HG02678 (cell line): Measurements from ENCODE around the gene TBC1D22A.

Source experiments
- ATAC-seq: cut with Tn5 transposase; IDR thresholded peaks from one replicate; pipeline ENCODE4 v1.9.1; 2021; ENCODE audit warnings: mild to moderate bottlenecking, moderate library complexity; ENCODE audit not compliant: unreplicated experiment

The TBC1D22A gene

DNA sequence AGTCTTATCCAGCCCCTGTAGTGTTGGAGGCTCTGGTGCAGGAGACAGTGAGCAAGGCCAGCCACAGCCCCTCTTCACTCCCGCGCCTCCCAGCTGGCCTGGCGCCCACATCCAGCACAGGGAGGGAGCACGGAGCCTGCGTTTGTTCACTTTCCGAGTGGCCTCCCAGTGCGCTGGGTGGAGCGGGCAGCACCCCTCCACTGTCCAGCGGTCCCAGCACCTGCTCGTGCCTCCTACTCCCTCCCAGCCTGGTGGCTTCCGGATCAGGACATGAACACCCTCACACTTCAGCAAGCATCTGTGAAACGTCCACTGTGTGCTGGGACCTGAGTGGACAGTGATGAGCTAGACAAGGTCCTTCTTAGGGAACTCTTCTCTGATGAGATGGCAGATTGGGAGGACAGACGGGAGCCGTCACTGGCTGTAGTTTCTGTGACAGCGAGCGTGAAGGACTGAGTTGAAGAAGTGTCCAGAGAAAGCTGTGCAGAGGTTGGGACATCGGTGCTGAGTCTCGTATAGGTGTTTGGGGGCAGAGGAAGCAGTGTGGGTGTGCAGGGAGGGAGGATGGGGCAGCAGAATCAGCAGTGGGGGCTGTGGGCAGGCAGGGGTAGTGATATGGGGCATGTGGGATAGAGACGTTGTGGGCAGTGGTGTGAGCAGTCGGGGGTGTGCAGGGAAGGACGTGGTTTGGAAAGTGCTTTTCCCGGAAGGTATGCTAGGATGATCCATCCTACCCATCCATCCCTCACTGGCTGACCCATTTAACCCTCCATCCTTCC, 256.8 kb downstream of the TBC1D22A start:
- ATAC-seq: no peak

DNA sequence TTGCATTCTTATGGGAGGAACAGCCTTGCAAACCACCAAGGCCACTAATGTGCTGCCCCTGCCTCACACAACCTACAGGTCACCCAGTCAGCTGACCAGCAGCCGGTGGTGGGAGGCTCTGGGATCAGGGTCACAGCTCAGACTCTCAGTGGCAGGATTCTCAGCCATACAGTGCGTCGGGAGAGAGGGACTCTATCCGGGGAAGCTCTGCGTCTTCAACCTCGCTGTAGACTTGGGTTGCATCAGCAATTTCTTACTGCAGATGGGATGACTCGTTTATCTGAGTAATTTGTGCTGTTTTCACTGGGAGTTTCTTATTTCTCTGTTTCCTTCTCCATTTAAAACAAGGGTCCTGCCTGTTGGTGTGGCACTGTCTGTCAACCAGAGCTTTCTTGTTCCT, 257.7 kb downstream of the TBC1D22A start:
- ATAC-seq: no peak

DNA sequence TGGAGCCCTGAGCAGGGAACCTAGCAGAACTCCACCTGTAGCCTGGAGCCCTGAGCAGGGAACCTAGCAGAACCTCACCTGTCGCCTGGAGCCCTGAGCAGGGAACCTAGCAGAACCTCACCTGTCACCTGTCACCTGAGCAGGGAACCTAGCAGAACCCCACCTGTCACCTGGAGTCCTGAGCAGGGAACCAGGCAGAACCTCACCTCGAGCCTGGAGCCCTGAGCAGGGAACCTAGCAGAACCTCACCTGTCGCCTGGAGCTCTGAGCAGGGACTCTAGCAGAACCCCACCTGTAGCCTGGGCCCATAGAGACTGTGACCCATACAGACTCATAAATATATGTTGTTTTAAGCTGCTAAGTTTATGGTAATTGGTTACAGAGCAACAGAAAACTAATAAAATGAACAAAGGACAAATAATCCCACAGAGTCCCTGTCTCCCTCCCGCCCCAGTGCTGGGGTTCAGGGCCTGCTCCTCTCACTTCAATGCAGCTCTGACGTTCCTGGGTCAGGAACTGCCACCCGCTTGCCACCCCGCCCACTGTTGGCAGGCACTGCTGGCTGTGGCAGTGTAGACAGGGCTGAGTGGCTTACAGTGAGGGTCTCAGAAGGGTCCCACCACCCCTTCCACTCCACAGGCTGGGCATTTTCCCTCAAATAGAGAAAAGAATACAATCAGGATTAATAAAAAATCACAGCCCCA, 259.1 kb downstream of the TBC1D22A start:
- ATAC-seq: no peak

DNA sequence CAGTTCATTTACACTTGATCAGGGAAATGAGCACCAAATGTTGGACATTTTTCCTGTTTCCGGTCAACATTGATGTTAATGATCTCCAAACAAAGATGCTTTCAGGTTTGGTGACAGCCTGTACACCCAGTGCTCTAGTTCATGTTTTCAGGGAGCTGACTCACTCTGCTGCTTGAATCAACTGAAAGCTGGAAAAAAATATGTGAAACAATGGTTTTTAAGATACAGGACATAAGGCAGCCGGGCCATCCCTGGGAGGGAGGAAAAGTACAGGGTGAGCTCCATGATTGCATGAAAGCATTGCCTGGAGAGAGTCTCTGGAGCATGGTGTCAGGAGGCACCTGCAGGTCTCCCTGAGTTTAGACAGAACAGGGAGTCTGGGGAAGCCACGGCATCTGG, 259.6 kb downstream of the TBC1D22A start:
- no peak for ATAC-seq

DNA sequence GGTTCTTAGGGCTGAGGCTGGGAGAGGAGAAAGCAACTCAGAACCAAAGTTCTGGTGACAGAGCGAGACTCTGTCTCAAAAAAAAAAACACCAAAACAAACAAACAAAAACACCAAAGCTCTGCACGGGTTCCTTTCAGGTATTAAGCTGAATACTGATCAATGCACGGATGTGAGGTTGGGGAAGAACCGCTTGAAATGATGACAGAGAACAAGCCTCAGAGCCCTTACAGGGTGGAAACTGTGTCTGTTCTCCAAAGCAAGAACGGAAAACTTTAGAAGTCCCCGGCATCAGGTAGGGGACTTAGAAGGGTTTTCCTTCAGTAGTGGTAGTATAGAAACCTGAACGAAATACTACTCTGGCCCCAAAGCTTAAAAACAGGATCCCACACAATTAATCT, 260.0 kb downstream of the TBC1D22A start:
- ATAC-seq: no peak

DNA sequence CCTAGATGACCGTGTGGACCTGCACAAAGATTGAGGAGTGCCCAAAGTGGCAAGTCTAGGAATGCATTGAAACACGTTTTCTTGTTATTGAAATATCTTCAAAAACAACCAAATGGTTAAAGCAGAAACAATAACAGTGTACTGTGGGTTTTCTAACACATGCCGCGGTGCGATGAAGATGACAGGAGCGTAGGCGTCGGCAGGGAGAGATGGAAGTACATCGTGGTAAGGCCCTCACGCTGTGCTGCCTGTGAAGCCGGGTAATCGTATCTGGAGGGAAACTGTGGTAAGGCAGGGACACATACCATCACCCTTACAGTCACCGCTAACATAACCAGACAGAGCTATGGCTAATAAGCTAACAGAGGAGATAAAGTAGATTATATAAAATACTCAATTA, 261.4 kb downstream of the TBC1D22A start:
- no peak for ATAC-seq

DNA sequence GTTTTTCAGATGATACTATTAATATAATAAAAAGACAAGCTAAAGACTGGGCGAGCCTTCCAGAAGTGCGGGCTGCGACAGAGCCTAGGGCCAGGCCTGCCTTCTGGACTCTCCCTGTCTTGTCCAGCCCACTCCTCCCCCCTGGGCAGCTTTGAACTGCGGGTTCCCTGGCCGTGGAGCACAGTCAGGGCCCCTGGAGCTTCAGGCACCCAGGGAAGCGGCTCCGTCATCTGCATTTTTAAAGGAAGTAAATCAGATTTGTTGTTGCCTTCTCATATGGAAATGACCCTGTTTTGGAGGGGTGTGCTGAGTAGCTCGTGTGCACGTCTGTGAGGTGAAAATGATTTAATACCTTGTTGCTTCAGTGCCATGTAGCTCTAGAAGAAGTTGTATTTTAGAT, 265.3 kb downstream of the TBC1D22A start:
- ATAC-seq: no peak

DNA sequence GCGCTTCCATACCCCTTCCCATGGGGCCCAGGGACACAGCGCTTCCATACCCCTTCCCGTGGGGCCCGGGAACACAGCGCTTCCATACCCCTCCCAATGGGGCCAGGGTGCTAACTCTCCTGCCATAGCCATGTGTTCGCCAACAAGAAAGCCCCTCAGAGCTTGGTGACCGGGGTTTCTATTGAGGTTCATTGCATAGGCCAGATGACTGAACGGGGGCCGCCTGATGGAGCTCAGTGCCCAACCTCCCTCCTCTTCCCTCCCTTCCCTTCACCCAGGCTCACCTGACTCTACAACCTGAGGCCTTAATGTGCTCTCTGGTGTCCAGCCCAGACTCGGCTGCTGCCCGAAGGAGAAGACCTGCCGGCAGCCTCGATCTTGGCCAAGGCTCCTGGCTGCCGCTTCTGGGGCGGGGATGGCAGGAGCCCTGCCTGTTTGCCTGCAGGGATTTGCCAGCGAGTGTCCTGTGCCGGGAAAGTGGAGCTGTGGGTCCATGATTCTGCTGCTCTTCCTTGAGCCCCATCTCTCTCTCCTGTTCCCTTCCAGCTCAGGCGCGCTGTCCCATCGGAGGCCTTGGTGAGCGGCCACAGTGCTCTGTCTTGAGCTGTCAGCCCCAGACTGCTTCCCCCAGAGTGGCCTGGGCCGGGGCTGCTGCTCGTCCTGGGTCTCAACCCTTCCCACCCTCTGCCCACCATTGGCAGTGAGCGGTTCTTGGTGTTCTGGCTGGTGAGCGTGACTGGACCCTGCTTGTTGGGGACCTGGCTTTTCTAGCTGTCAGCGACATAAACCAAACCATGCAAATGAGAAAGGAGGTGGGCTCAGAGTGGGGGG, 267.0 kb downstream of the TBC1D22A start:
- ATAC-seq: no peak

DNA sequence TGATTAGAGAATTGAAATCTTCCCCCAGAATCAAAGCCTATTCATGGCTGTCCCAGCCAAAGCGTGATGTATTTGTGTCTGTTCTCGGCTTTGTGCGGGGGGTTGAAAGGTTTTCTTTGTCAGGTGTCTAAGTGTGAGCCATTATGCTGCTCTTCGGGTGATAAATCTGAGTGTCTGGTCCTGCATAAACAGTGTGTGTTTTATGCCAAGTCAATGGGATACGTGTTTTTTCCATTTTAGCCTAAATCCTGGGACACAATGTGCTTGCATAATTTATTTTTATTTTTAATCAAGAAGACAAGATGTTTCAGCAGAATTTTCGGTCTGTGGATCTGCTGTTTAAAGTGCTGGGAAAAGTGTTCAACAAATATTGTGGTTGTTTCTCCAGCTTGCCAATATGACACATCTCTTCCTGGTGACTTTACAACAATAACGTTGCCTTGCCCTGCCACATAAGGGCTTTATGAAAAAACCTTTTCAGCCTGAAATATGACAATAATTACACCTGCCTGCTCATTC, 267.8 kb downstream of the TBC1D22A start:
- no peak for ATAC-seq

DNA sequence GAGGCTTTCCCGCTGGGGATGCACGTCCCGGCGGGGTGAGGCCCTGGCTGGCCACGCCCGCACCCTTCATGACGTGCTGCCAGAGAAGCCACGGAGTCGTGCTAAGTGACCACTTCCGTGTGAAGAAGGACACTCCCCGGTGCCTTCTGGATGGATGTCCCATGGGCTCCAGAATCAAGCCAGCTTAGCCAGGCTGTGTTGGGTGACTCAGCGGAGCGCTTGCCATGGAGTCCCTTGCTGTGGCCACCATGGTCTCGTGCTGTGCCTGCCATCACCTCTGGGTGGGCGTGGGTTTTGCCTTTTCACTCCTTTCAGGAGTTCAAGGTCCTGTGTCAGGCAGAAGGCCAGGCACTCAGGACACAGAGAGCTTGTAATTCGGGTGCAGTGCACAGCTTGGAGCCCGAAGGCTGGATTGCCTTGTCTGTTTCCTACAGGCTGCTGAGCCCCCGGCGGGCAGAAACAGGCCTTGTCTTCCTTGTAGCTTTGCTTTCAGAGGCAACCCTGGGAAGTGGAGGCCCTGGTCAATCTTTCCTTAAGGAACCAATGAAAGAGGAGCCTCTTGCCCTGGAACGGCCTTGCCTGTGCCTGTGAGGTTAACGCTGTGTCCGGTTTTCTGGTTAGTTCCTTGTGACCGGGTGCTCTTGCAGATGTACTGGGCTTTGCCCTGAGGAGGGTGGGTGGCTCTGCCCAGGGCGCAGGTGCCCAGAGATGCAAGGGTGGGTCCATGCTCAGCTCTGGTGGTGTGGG, 268.6 kb downstream of the TBC1D22A start:
- ATAC-seq: no peak

DNA sequence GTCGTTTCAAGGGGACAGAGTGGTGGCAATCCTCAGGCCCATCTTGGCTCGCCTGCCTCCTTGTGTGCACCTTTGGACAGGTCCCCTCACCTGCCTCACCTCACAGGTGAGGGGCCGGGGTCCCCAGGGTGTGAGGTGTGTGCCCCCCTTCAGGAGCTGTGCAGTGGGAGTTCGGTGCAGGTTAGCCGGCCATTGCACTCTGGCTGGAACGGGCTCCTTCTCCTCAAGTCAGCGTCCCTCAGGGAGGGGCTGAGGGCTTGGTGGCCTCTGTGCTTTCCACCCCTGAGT, 269.1 kb downstream of the TBC1D22A start:
- ATAC-seq: no peak

DNA sequence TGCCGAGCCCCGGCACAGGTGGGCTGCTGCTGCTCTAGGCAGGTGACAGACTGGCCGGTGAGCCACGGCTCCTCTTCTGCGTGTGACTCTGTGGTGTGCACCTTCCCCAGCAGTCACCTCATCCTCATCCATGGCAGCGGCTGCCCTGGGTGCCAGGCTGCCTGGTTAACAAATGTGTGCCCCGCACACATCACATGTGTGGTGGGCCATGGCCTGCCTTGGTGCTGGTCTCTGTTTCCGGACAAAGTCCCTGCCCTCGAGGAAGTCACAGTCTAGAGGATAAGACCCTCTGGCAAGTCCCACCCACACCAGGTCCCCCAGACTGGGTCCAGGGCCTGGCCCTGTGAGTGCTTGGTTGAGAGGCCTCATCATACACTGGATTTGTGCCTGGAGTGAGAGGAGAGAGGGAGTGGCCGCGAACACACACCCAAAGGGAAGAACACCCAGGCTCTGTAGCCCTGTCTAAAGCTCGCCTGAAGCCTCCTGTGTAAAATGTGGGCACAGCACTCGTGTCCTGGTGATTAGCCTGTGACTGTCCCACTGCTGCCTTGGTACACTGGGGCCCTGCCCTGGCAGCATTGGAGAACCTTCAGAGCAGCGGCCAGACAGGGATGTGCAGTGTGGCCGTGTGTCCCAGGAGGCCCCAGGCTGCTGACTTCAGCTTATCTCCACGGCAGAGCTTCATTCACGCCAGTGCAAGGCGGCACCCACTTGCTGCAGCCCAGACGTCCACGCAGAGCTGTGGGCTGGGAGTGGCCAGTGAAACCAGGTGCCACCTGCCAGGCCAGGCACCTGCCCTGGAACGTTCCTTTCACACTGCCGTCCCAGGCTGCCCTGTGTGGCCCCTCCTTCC, 269.9 kb downstream of the TBC1D22A start:
- ATAC-seq: no peak

DNA sequence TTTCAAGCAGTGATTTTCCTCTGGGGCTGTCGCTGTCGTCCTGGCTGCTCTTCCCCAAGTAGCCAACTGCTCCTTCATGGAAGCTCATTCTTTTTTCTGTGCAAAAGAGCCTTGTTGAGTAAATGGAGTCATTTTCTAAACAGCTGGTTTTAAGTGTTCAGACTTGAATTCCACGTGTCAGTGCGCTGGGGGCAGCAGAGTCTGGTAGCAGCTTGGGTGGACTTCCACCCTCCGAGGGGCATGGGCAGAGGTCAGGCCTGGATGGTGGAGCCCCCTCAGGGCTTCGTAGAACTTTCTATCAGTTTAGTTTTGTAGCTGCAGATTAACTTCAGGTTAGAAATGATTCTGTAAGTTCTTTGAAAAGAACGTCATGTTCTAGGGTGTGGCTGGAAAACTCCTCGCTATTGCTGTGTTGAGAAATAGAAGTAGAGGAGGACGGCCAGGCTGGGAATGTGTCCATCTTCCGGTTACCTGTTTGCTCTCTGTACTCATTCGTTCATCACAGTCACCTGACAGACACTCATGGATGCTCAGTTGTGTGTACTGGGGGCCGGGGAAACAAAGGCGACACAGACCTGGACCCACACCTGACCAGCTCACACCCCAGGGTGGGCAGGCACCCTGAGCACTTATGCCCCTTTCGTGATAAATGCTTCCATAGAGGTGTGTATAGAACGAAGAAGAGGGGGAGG, 270.7 kb downstream of the TBC1D22A start:
- no peak for ATAC-seq

DNA sequence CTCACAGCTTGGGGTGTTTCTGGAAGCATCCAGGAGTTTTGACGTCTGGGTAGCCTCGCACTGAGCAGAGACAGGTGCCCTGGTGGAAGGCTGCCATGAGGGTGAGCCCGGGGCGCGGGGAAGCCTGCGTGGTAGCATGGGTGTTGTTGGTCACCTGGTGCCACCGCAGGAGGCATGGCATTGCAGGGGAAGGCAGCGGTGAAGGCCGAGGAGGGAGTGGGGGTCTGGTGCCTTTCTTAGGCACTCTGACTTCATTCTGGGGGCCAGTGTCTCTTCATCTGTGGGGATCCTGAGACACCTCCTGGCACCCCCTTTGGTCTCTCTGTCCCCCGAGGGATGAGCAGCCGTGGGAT, 271.2 kb downstream of the TBC1D22A start:
- ATAC-seq: no peak

DNA sequence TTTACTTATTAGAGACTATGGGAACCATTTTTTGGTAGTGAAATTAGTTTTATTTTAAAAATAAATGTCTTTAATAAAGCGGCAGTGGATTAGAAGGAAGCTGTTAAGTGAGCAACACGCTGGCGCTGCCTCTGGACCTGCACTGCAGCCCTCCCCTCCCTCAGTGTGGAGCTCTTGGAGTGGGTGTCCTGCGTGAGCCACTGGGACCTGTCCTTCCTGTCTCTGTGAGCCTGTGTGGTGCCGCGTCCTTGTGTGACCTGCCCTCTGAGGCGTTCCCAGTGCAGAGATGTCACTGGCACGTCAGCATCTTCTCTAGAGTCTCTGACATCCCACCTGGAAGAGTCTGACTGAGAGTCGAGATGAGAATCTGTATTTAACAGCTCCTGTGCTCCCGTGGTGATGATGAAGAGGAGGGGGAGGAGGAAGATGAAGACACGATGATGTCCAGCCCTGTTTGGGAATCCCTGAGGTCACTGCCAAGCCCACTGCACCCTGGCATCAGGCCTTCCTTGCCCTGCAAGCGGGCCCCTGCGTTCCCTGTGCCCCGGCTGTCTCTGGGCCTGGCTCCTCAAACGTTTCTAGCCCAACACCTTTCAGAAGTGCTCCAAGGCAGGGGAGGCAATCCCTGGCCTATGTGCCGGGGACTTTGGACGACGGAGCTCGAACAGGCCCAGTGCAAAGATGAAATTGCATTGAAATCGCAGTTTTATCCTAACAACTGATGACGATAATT, 271.8 kb downstream of the TBC1D22A start:
- ATAC-seq: no peak

DNA sequence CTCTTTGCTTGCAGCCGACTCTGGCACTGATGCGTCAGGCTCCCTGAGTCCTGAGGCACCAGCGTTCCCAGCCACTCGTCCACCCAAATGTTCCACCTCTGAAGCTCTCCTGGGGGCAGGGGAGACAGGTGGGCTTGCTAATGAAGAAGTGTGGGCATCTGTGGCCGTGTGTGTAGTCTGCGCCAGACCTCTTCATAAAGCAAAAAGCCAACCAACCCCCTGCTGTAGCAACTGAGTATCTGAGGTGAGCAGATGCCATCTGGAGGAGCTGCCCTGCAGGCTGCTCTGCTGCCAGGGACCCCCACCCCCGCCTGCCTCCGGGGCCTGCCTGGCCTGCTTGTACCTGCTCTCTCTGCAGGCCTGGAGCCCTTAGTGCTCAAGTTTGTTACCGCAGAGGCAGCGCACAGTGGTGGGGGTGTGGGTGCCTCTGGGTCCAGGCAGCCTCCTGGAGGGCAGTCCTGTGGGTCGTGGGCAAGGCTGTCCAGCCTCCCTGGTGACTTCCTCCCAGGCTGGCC, 272.5 kb downstream of the TBC1D22A start:
- no peak for ATAC-seq

DNA sequence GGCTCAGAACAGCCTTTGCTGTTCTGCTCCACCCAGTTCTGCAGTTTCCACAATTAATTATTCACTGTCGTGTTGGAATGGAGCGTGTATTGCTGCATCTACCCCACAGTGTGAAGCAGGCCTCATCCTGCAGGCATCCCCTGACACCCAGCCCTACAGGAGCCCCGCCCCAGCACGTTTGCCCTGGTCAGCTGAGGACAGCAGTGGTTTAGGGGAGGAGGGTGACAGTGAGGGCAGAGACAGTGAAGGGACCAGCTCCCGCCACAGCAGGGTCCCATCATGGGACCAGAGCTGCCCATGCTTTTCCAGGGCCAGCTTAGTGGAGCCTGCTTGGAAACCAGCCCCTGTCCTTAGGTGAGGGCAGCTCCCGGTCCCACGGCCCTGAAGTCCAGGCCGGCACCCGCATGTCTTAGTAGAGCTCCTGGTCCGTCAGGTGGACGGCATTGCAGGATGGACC, 273.0 kb downstream of the TBC1D22A start:
- no peak for ATAC-seq

DNA sequence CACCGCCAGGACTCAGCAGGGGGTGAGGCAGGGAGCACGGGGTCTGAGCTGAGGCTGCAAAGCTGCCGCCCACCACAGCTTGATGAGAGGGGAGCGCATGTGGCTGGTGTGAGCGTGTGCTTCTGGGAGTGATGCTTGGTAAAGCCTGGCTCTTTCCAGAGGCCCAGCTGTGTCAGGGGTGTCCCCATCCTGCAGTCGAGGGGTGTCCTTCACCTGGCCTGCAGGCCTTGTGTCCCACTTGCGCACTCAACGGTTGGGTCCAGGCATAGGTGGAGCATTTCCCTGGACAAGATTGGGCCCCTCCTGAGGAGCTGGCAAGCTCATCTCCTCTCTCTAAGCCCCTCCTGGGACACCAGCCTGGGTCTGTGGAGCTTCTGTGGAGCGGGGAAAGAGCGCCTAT, 273.9 kb downstream of the TBC1D22A start:
- no peak for ATAC-seq
